Transverse colon (tissue), 4 donors: ENCODE data around the gene MMEL1. TPM values are rescaled to one million over a fixed set of nuclear protein-coding genes. Genes with fewer than 3 reads are reported as not detected.

ENCODE experiments used
- DNase-seq: peaks from one replicate; pipeline ENCODE4 v3.0.0-alpha.2; 2019
- H3K27ac ChIP-seq, 4 donors: fragments of 200-600 bp; sonication (generic); 2 replicates each; pipeline ENCODE4 v1.5.1; 2016 to 2018; ENCODE audit warnings: inconsistent platforms in 4 of 4
- H3K27me3 ChIP-seq: fragments of 200-600 bp; sonication (generic); 2 replicates; pipeline ENCODE4 v1.5.1; 2017; ENCODE audit warnings: inconsistent platforms
- H3K36me3 ChIP-seq, 4 donors: fragments of 200-600 bp; sonication (generic); 2 replicates each; pipeline ENCODE4 v1.5.1; 2017 to 2019; ENCODE audit warnings: inconsistent platforms in 4 of 4
- H3K4me1 ChIP-seq, 4 donors: fragments of 200-600 bp; sonication (generic); 2 replicates each; pipeline ENCODE4 v1.5.1; 2017 to 2020; ENCODE audit warnings: inconsistent platforms in 4 of 4
- H3K4me3 ChIP-seq, 4 donors: fragments of 200-600 bp; sonication (generic); 1 replicate in 1 of 4; 2 replicates in 3 of 4; pipeline versions ENCODE4 v1.5.1 to v1.6.1; 2017 to 2019; ENCODE audit warnings: inconsistent platforms in 4 of 4
- H3K9me3 ChIP-seq, 2 donors: fragments of 200-600 bp; sonication (generic); 2 replicates each; pipeline ENCODE4 v1.5.1; 2017 to 2019; ENCODE audit warnings: inconsistent platforms in 2 of 2
- CTCF ChIP-seq, 5 experiments: fragments of 200-600 bp in 3 of 5; fragments of 450-650 bp in 2 of 5; sonication (generic) in 3 of 5; IDR thresholded peaks; 1 replicate in 2 of 5; 2 replicates in 3 of 5; pipeline ENCODE4 v1.5.1; 2016 to 2017; ENCODE audit warnings: antibody characterized with exemption in 5 of 5, inconsistent platforms in 3 of 5, mild to moderate bottlenecking in 2 of 5, moderate library complexity in 1 of 5
- EP300 ChIP-seq: sonication (generic); formaldehyde crosslinking; IDR thresholded peaks from one replicate; pipeline ENCODE4 v1.6.1; 2017; ENCODE audit warnings: antibody characterized with exemption, low read depth
- POLR2A ChIP-seq: fragments of 450-650 bp; IDR thresholded peaks from one replicate; pipeline ENCODE4 v1.6.1; 2016; ENCODE audit warnings: antibody characterized with exemption, mild to moderate bottlenecking, moderate library complexity
- POLR2AphosphoS5 ChIP-seq, 3 donors: sonication (generic); formaldehyde crosslinking; IDR thresholded peaks; one replicate each; pipeline ENCODE4 v1.6.1; 2016; ENCODE audit warnings: antibody characterized with exemption in 3 of 3
- WGBS, 2 donors: methylation state at CpG; one replicate each; pipeline ENCODE4 v1.1.5; 2018; ENCODE audit warnings: low coverage in 1 of 2; 5-methylcytosine and 5-hydroxymethylcytosine counted together
- in situ Hi-C, 4 donors: fragments of 200-750 bp; cut with MboI; loops; one replicate each; pipeline versions ENCODE4 v1.15.0 to v1.15.1; 2017; ENCODE audit warnings: low sequenced_read_pairs in 3 of 4, low pct_ligation_motif_present in 1 of 4, low pct_unique_long_range_greater_than_20kb in 1 of 4
- intact Hi-C: fragments of 100-400 bp; cut with DNase I; formaldehyde crosslinking; loops from one replicate; pipeline ENCODE4 v1.15.1; 2023; ENCODE audit warnings: low total_unique reads
- total RNA-seq, 4 donors: library from RNA; depleted of rRNA; stranded (reverse); fragments of >200 nt; gene quantifications; one replicate each; pipeline ENCODE4 v1.1.0, GENCODE V29; 2016

Gene MMEL1
- total RNA-seq, 4 donors from 2014 or later: 10.5 to 16.7 (median 12.4) TPM; not detected in 1

GRCh38 chr1:2584686-2585317 lies 48.0 kb downstream of the MMEL1 start:
- WGBS, 2 donors: 27% methylated on average over 12 of the region's 12 CpGs; no CpG with 5 or more reads in 1 of the 2 donors
- peaks cover 12 to 41% (median 28%) of the 10 kb centered on the region in 4 donors for H3K4me1 ChIP-seq

GRCh38 chr1:2583871-2584351 lies 48.9 kb downstream of the MMEL1 start:
- H3K9me3 ChIP-seq: no peaks in the 10 kb centered on the region
- intact Hi-C loops: no loop called here
- no peak overlapping the region for H3K4me3 ChIP-seq
- no peaks in the 10 kb centered on the region for H3K36me3 ChIP-seq
- in situ Hi-C loops: no loop called here
- WGBS, 2 donors: 56 to 83% methylated on average over 1 to 13 of the region's 14 CpGs
- no peaks in the 10 kb centered on the region for H3K27me3 ChIP-seq
- no peak for TF ChIP-seq POLR2AphosphoS5 (IDR thresholded peaks at IDR 0.05)
- no peak for TF ChIP-seq EP300
- TF ChIP-seq POLR2A: no peak
- TF ChIP-seq CTCF (IDR thresholded peaks at IDR 0.05): no peak
- H3K27ac ChIP-seq: peak overlapping the region; percentile 99 to 100 (median 99)
- peak; percentile 37 for DNase-seq
- peaks cover 12 to 43% (median 31%) of the 10 kb centered on the region in 4 donors for H3K4me1 ChIP-seq

More at GRCh38 chr1:2584686-2585317, 48.0 kb downstream of the MMEL1 start:
- Histone ChIP-seq H3K9me3 (no peaks in the 10 kb centered on the region), H3K4me3 (peak overlapping the region; percentile 57 to 92 (median 83)), H3K27ac (peak overlapping the region; percentile 99 to 100 (median 99)), H3K36me3 (no peaks in the 10 kb centered on the region), H3K27me3 (no peaks in the 10 kb centered on the region)
- intact Hi-C loops: no loop called here
- TF ChIP-seq CTCF (IDR thresholded peaks at IDR 0.05) (no peak), EP300 (no peak), POLR2AphosphoS5 (IDR thresholded peaks at IDR 0.05) (no peak), POLR2A (no peak)
- DNase-seq: no peak
- in situ Hi-C loops: no loop called here

- Histone ChIP-seq H3K9me3 (no peaks in the 10 kb centered on the region), H3K4me1 (peaks cover 18 to 46% (median 36%) of the 10 kb centered on the region in 4 donors), H3K27ac (peak overlapping the region; percentile 99 to 100 (median 99)), H3K27me3 (no peaks in the 10 kb centered on the region), H3K4me3 (no peak overlapping the region), H3K36me3 (no peaks in the 10 kb centered on the region)
- intact Hi-C loops (no loop called here), in situ Hi-C loops (no loop called here)
- TF ChIP-seq POLR2A (no peak), EP300 (no peak), CTCF (IDR thresholded peaks at IDR 0.05) (no peak), POLR2AphosphoS5 (IDR thresholded peaks at IDR 0.05) (no peak)
- no peak for DNase-seq
- 68% methylated on average over 5 of the region's 5 CpGs; no CpG with 5 or more reads in 1 of the 2 donors for WGBS, 2 donors
These were observed 49.5 kb downstream of the MMEL1 start for GRCh38 chr1:2583331-2583791.

GRCh38 chr1:2582391-2582790 lies 50.4 kb downstream of the MMEL1 start:
- Histone ChIP-seq H3K36me3 (no peaks in the 10 kb centered on the region), H3K27ac (no peak overlapping the region), H3K9me3 (no peaks in the 10 kb centered on the region), H3K4me3 (no peak overlapping the region), H3K4me1 (peaks cover 15 to 42% (median 31%) of the 10 kb centered on the region in 4 donors), H3K27me3 (no peaks in the 10 kb centered on the region)
- intact Hi-C loops: no loop called here
- TF ChIP-seq POLR2AphosphoS5 (IDR thresholded peaks at IDR 0.05) (no peak), CTCF (IDR thresholded peaks at IDR 0.05) (no peak), POLR2A (no peak), EP300 (no peak)
- WGBS, 2 donors: 74 to 76% methylated on average over 6 to 7 of the region's 7 CpGs
- DNase-seq: no peak
- in situ Hi-C loops: no loop called here
